Measurements from ENCODE around the gene USP15. TPM values are rescaled to one million over a fixed set of nuclear protein-coding genes. Genes with fewer than 3 reads are reported as not detected.

The USP15 gene
- total and polyA plus RNA-seq, 2 donors (not counting 3 experiments of a cell fraction or from before 2014, with no cell fraction given): 20.0 to 61.8 TPM

GRCh38 chr12:62434494-62435302, 174.5 kb downstream of the USP15 start:
- H3K27ac ChIP-seq (ENCODE audit: insufficient read depth, low read depth, low read length): no peak overlapping the region
- BruUV-seq (replicated peaks): no TSS peak
- peak overlapping the region; percentile 73 for H2AFZ ChIP-seq (ENCODE audit: low read depth, low read length)
- no peaks in the 10 kb centered on the region for H3K79me2 ChIP-seq (ENCODE audit: control insufficient read depth, insufficient read depth, low read length)
- peaks cover 12 to 35% of the 10 kb centered on the region in 2 experiments for H3K27me3 ChIP-seq (ENCODE audit: control insufficient read depth in 2 of 2, insufficient read depth in 2 of 2, low read length in 2 of 2)
- POLR2A ChIA-PET: no interaction called here
- DNase-seq (ENCODE audit: low read depth, low spot score) (peak; percentile 8), FAIRE-seq (no peak)
- CTCF ChIA-PET: interaction anchor here (0.6 to 5.3 kb wide), 24 partner anchors 9 to 634 kb away, joined by 3 to 258 read pairs (median 4); partner anchors contain the start of genes MON2 and USP15
- peaks cover 9% of the 10 kb centered on the region for H3K4me1 ChIP-seq (ENCODE audit: control insufficient read depth, extremely low read depth, insufficient read depth, low read length)
- TF ChIP-seq CTCF (IDR thresholded peaks at IDR 0.05; ENCODE audit: extremely low read depth in 1 of 2, insufficient read depth in 1 of 2, low read depth in 1 of 2, low read length in 2 of 2) (no peak), GATA2 (IDR thresholded peaks at IDR 0.05; ENCODE audit: insufficient read depth, insufficient read length, low read depth, low read length) (no peak), MYC (IDR thresholded peaks at IDR 0.05; ENCODE audit: low read depth, low read length) (no peak), EZH2 (IDR thresholded peaks at IDR 0.05; ENCODE audit: borderline replicate concordance, low read depth, low read length, severe bottlenecking) (no peak), POLR2A (IDR thresholded peaks at IDR 0.05; ENCODE audit: low read depth, low read length) (no peak), POLR2AphosphoS5 (IDR thresholded peaks at IDR 0.05; ENCODE audit: insufficient read depth, low read depth, low read length) (no peak), MAX (IDR thresholded peaks at IDR 0.05; ENCODE audit: insufficient read depth, insufficient read length) (no peak), JUN (IDR thresholded peaks at IDR 0.05; ENCODE audit: borderline replicate concordance, insufficient read depth, insufficient read length, low read depth) (no peak), FOS (IDR thresholded peaks at IDR 0.05; ENCODE audit: borderline replicate concordance, insufficient read depth, low read length) (no peak)
- H3K4me3 ChIP-seq (replicated peaks in 1 of 3; ENCODE audit: insufficient read depth in 1 of 3, low read depth in 1 of 3, low read length in 3 of 3): peak overlapping the region; percentile 4 to 51 (median 23)
- intact Hi-C loops (cut with micrococcal nuclease): loop anchor here (5.0 to 10.0 kb wide), 2 partner anchors 168 to 500 kb away; partner anchors contain the start of gene PPM1H
- H3K9me1 ChIP-seq (replicated peaks; ENCODE audit: control insufficient read depth, extremely low read depth, insufficient read depth, low read length): no peaks in the 10 kb centered on the region
- dilution Hi-C loops (cut with MboI; ENCODE audit: extremely low pct_ligation_motif_present, low sequenced_read_pairs): no loop called here
- no peak overlapping the region for H3K9ac ChIP-seq (replicated peaks; ENCODE audit: extremely low read depth, insufficient read depth, low read length)
- no peaks in the 10 kb centered on the region for H3K9me3 ChIP-seq (replicated peaks; ENCODE audit: control insufficient read depth, insufficient read depth, low read length)
- no peaks in the 10 kb centered on the region for H3K36me3 ChIP-seq (ENCODE audit: control insufficient read depth in 2 of 2, extremely low read depth in 1 of 2, insufficient read depth in 2 of 2, low read length in 2 of 2)
- peak overlapping the region; percentile 66 for H3K4me2 ChIP-seq (ENCODE audit: insufficient read depth, low read length)
- no peaks in the 10 kb centered on the region for H4K20me1 ChIP-seq (replicated peaks; ENCODE audit: control insufficient read depth, extremely low read depth, insufficient read depth, low read length)

Measured in endothelial cell of umbilical vein (primary cell).